IMR-90 (cell line): Measurements from ENCODE around the gene DNAJB2. TPM values are rescaled to one million over a fixed set of nuclear protein-coding genes. Genes with fewer than 3 reads are reported as not detected.

Experiments used
- ATAC-seq: fragments of 200-7000 bp; cut with Tn5 transposase; 2 replicates; pipeline ENCODE4 v1.9.1; 2020; ENCODE audit warnings: low read depth, mild to moderate bottlenecking, moderate library complexity
- BruUV-seq: library from RNA; stranded (reverse); fragments of 400-500 nt; replicated peaks from 2 replicates; lab custom pipeline; 2021; lab: Mats Ljungman, UMichigan
- CTCF ChIA-PET: fragments of 300-600 bp; formaldehyde crosslinking; extraction: SDS; loops from one replicate; lab custom pipeline; 2021; ENCODE audit warnings: antibody characterized with exemption; lab: Yijun Ruan, JAX
- POLR2A ChIA-PET: fragments of 300-600 bp; sonication (Branson Sonifier 250); formaldehyde crosslinking; loops from one replicate; lab custom pipeline; 2022; ENCODE audit warnings: antibody characterized with exemption; ENCODE audit not compliant: unreplicated experiment; lab: Charles Lee
- DNase-seq: peaks from one replicate; pipeline ENCODE4 v3.0.0; 2013
- H2AFZ ChIP-seq: replicated peaks from 2 replicates; pipeline ENCODE3; 2013; ENCODE audit warnings: low read length, mild to moderate bottlenecking; ENCODE audit not compliant: poor library complexity
- H2AK5ac ChIP-seq: 2 replicates; pipeline ENCODE4 v1.6.1; 2013; ENCODE audit warnings: low read depth, low read length, inconsistent platforms
- H2AK9ac ChIP-seq: replicated peaks from 2 replicates; pipeline ENCODE3; 2013; ENCODE audit warnings: mild to moderate bottlenecking, low read depth, low read length, moderate library complexity; ENCODE audit not compliant: poor library complexity
- H2BK120ac ChIP-seq: 2 replicates; pipeline ENCODE4 v1.6.1; 2013; ENCODE audit warnings: low read depth, low read length, inconsistent platforms
- H2BK15ac ChIP-seq: 3 replicates; pipeline ENCODE4 v1.6.1; 2013; ENCODE audit warnings: low read depth, low read length, inconsistent platforms
- H2BK20ac ChIP-seq: 2 replicates; pipeline ENCODE4 v1.6.1; 2013; ENCODE audit warnings: low read depth, mild to moderate bottlenecking, inconsistent platforms, low read length, moderate library complexity
- H2BK5ac ChIP-seq: 2 replicates; pipeline ENCODE4 v1.6.1; 2013; ENCODE audit warnings: mild to moderate bottlenecking, low read depth, low read length, inconsistent platforms; ENCODE audit not compliant: poor library complexity, severe bottlenecking
- H3K14ac ChIP-seq: replicated peaks from 2 replicates; pipeline ENCODE4 v1.6.1; 2013; ENCODE audit warnings: low read depth, low read length, inconsistent platforms
- H3K18ac ChIP-seq: 2 replicates; pipeline ENCODE4 v1.6.1; 2013; ENCODE audit warnings: low read depth, low read length, control low read depth
- H3K23ac ChIP-seq: 2 replicates; pipeline ENCODE4 v1.6.1; 2013; ENCODE audit warnings: low read depth, low read length, inconsistent platforms
- H3K27ac ChIP-seq: 2 replicates; pipeline ENCODE4 v1.5.1; 2013; ENCODE audit warnings: mild to moderate bottlenecking, control low read depth, low read length; ENCODE audit not compliant: insufficient read depth
- H3K27me3 ChIP-seq: 2 replicates; pipeline ENCODE4 v1.6.1; 2013; ENCODE audit warnings: low read length; ENCODE audit not compliant: control insufficient read depth, insufficient read depth
- H3K36me3 ChIP-seq: 2 replicates; pipeline ENCODE4 v1.6.1; 2013; ENCODE audit warnings: low read length, mixed read lengths; ENCODE audit not compliant: control insufficient read depth, insufficient read depth
- H3K4ac ChIP-seq: 2 replicates; pipeline ENCODE4 v1.6.1; 2013; ENCODE audit warnings: low read depth, low read length, inconsistent platforms
- H3K4me1 ChIP-seq: 2 replicates; pipeline ENCODE4 v1.6.1; 2013; ENCODE audit warnings: low read length, mixed read lengths; ENCODE audit not compliant: control insufficient read depth, insufficient read depth
- H3K4me2 ChIP-seq: 2 replicates; pipeline ENCODE4 v1.6.1; 2013; ENCODE audit warnings: low read depth, mild to moderate bottlenecking, control low read depth, low read length, moderate library complexity
- H3K4me3 ChIP-seq: 2 replicates; pipeline ENCODE4 v1.5.1; 2013; ENCODE audit warnings: low read depth, mild to moderate bottlenecking, control low read depth, low read length, moderate library complexity; ENCODE audit not compliant: insufficient read depth
- H3K56ac ChIP-seq: 2 replicates; pipeline ENCODE4 v1.6.1; 2013; ENCODE audit warnings: low read length, inconsistent platforms; ENCODE audit not compliant: insufficient read depth; ENCODE audit errors: extremely low read depth
- H3K79me1 ChIP-seq, 2 experiments: 2 replicates each; pipeline ENCODE4 v1.6.1; 2013; ENCODE audit warnings: low read length in 2 of 2, inconsistent platforms in 1 of 2, low read depth in 1 of 2
- H3K9ac ChIP-seq: 2 replicates; pipeline ENCODE4 v1.6.1; 2013; ENCODE audit warnings: low read depth, low read length, control low read depth
- H3K9me1 ChIP-seq: 2 replicates; pipeline ENCODE4 v1.6.1; 2013; ENCODE audit warnings: low read length, inconsistent platforms; ENCODE audit not compliant: insufficient read depth
- H3K9me3 ChIP-seq: 2 replicates; pipeline ENCODE4 v1.6.1; 2013; ENCODE audit warnings: low read length; ENCODE audit not compliant: control insufficient read depth, insufficient read depth
- H4K20me1 ChIP-seq: 2 replicates; pipeline ENCODE4 v1.6.1; 2013; ENCODE audit warnings: low read length, inconsistent platforms; ENCODE audit not compliant: insufficient read depth
- H4K5ac ChIP-seq: 2 replicates; pipeline ENCODE4 v1.6.1; 2013; ENCODE audit warnings: mild to moderate bottlenecking, low read depth, low read length, control low read depth
- H4K8ac ChIP-seq, 2 experiments: 2 replicates each; pipeline ENCODE4 v1.6.1; 2013; ENCODE audit warnings: low read depth in 2 of 2, low read length in 2 of 2, control low read depth in 1 of 2, inconsistent platforms in 1 of 2
- H4K91ac ChIP-seq: 2 replicates; pipeline ENCODE4 v1.6.1; 2013; ENCODE audit warnings: low read depth, low read length, inconsistent platforms; ENCODE audit not compliant: insufficient read depth
- BHLHE40 ChIP-seq: fragments of 150-350 bp; IDR thresholded peaks from 2 replicates; pipeline ENCODE4 v1.6.1; 2016; ENCODE audit warnings: mild to moderate bottlenecking, low read depth, low read length
- CEBPB ChIP-seq: IDR thresholded peaks from 2 replicates; pipeline ENCODE4 v1.6.1; 2012; ENCODE audit warnings: low read depth, low read length, improper control_type of control experiment
- CHD1 ChIP-seq: IDR thresholded peaks from 2 replicates; pipeline ENCODE4 v1.6.1; 2012; ENCODE audit warnings: low read depth, low read length, improper control_type of control experiment
- CTCF ChIP-seq: conservative IDR thresholded peaks from 2 replicates; pipeline ENCODE4 v1.5.1; 2012; ENCODE audit warnings: mild to moderate bottlenecking, low read depth, low read length, improper control_type of control experiment
- ELK1 ChIP-seq: fragments of 150-350 bp; IDR thresholded peaks from 2 replicates; pipeline ENCODE4 v1.6.1; 2016; ENCODE audit warnings: low read depth, mild to moderate bottlenecking, low read length, moderate library complexity, borderline replicate concordance
- FOS ChIP-seq: fragments of 150-350 bp; IDR thresholded peaks from 2 replicates; pipeline ENCODE4 v1.6.1; 2016; ENCODE audit warnings: low read depth, low read length
- MAFK ChIP-seq: IDR thresholded peaks from 2 replicates; pipeline ENCODE4 v1.6.1; 2012; ENCODE audit warnings: low read depth, low read length, improper control_type of control experiment
- MAZ ChIP-seq: IDR thresholded peaks from 2 replicates; pipeline ENCODE4 v1.6.1; 2012; ENCODE audit warnings: low read depth, mild to moderate bottlenecking, low read length, improper control_type of control experiment, moderate library complexity, borderline replicate concordance
- MXI1 ChIP-seq: IDR thresholded peaks from 2 replicates; pipeline ENCODE4 v1.6.1; 2012; ENCODE audit warnings: low read depth, mild to moderate bottlenecking, low read length, moderate library complexity, borderline replicate concordance
- NFE2L2 ChIP-seq: fragments of 150-350 bp; IDR thresholded peaks from 2 replicates; pipeline ENCODE4 v1.6.1; 2016; ENCODE audit warnings: low read depth, mild to moderate bottlenecking, low read length
- POLR2A ChIP-seq: IDR thresholded peaks from 2 replicates; pipeline ENCODE4 v1.6.1; 2012; ENCODE audit warnings: mild to moderate bottlenecking, low read depth, low read length
- RAD21 ChIP-seq: IDR thresholded peaks from 2 replicates; pipeline ENCODE4 v1.6.1; 2012; ENCODE audit warnings: low read length, improper control_type of control experiment
- RFX5 ChIP-seq: IDR thresholded peaks from 2 replicates; pipeline ENCODE4 v1.8.0; 2012; ENCODE audit warnings: low read depth, mild to moderate bottlenecking, low read length, moderate library complexity
- USF2 ChIP-seq: fragments of 150-350 bp; IDR thresholded peaks from 2 replicates; pipeline ENCODE4 v1.6.1; 2017; ENCODE audit warnings: mild to moderate bottlenecking, antibody characterized with exemption, low read length, low read depth
- WGBS, 2 experiments: methylation state at CpG; one replicate each; pipeline versions ENCODE4 v1.1.5 to v1.1.7; 2013; ENCODE audit warnings: missing lambda C conversion rate in 2 of 2; ENCODE audit not compliant: insufficient read length in 1 of 2; ENCODE audit errors: extremely low coverage in 2 of 2; 5-methylcytosine and 5-hydroxymethylcytosine counted together
- dilution Hi-C: fragments of 300-500 bp; cut with HindIII; formaldehyde crosslinking; loops from one replicate; pipeline ENCODE4 v1.14.3; 2018; ENCODE audit warnings: low sequenced_read_pairs; ENCODE audit not compliant: unreplicated experiment
- in situ Hi-C: fragments of 300-500 bp; cut with MboI; formaldehyde crosslinking; loops from 3 replicates; pipeline ENCODE4 v1.14.3; 2019; ENCODE audit warnings: low sequenced_read_pairs, inconsistent platforms, mixed read lengths
- intact Hi-C: fragments of 100-400 bp; cut with micrococcal nuclease; formaldehyde crosslinking; loops from 2 replicates; pipeline ENCODE4 v1.10.0; 2022
- polyA plus RNA-seq, 3 experiments: library from polyadenylated mRNA; depleted of rRNA; stranded (reverse); fragments of >200 nt; gene quantifications; 2 replicates each; pipeline ENCODE4 v1.2.3, GENCODE V29; 2012; ENCODE audit warnings: low replicate concordance in 1 of 3
- total RNA-seq: library from RNA; depleted of rRNA; stranded (reverse); fragments of >200 nt; gene quantifications from 2 replicates; pipeline ENCODE4 v1.2.3, GENCODE V29; 2012

Gene DNAJB2
- total and polyA plus RNA-seq, 2 of the 4 experiments (the other 2 are of a cell fraction) = 30.6 to 45.8 TPM

GRCh38 chr2:219254590-219255201, 24.5 kb upstream of the DNAJB2 start:
- intact Hi-C loops (no loop called here), in situ Hi-C loops (no loop called here), dilution Hi-C loops (no loop called here)
- no peak overlapping the region for H3K4ac ChIP-seq
- no peaks in the 10 kb centered on the region for H3K79me1 ChIP-seq
- peak overlapping the region; percentile 57 for H3K4me3 ChIP-seq
- no peak overlapping the region for H3K18ac ChIP-seq
- no TSS peak for BruUV-seq
- H2BK15ac ChIP-seq = no peak overlapping the region
- H2AK5ac ChIP-seq = no peak overlapping the region
- no peak overlapping the region for H4K91ac ChIP-seq
- WGBS, 2 experiments = 55% methylated on average over 3 of the region's 12 CpGs; no CpG with 5 or more reads in 1 of the 2 experiments
- H2BK120ac ChIP-seq = no peak overlapping the region
- peaks cover 13% of the 10 kb centered on the region for H3K9me1 ChIP-seq
- no peak; the same call in 1 of the 2 replicates for ATAC-seq
- no peak overlapping the region for H2BK5ac ChIP-seq
- no peaks in the 10 kb centered on the region for H3K9me3 ChIP-seq
- no peak overlapping the region for H4K5ac ChIP-seq
- 0 out of 2 replicates have a peak, but pooled peaks cover 3% of the 10 kb centered on the region for H4K20me1 ChIP-seq
- ChIA-PET CTCF (interaction anchor here (1.2 kb wide), 1 partner anchor 23 kb away, joined by 4 read pairs; no protein-coding TSS in a partner anchor), POLR2A (no interaction called here)
- peaks cover 28% of the 10 kb centered on the region for H3K4me1 ChIP-seq
- peaks cover 19% of the 10 kb centered on the region for H3K27me3 ChIP-seq
- no peak overlapping the region for H2AK9ac ChIP-seq
- H3K23ac ChIP-seq = peak overlapping the region; percentile 45; the same call in 1 of the 2 replicates
- no peak overlapping the region for H2BK20ac ChIP-seq
- no peak overlapping the region for H3K56ac ChIP-seq
- peak overlapping the region; percentile 87 for H2AFZ ChIP-seq
- no peak overlapping the region for H3K9ac ChIP-seq
- TF ChIP-seq RFX5 = no peak
- TF ChIP-seq CTCF = no peak
- TF ChIP-seq POLR2A = no peak
- TF ChIP-seq MXI1 = no peak
- TF ChIP-seq CHD1 = no peak
- no peak for TF ChIP-seq BHLHE40
- TF ChIP-seq RAD21 = no peak
- no peak for TF ChIP-seq MAZ
- TF ChIP-seq NFE2L2 = peak; percentile 39; the same call in 1 of the 2 replicates
- peak; percentile 78 for TF ChIP-seq CEBPB
- no peak for TF ChIP-seq MAFK
- no peak for TF ChIP-seq FOS
- TF ChIP-seq ELK1 = no peak
- TF ChIP-seq USF2 = no peak
- no peak overlapping the region for H3K14ac ChIP-seq
- H4K8ac ChIP-seq = no peak overlapping the region
- H3K27ac ChIP-seq = no peak overlapping the region
- H3K4me2 ChIP-seq = peak overlapping the region; percentile 94
- H3K36me3 ChIP-seq = peaks cover 5% of the 10 kb centered on the region; the same call in 1 of the 2 replicates
- DNase-seq = no peak
